Measurements from ENCODE around the gene FAM186B.
A peak's percentile ranks its signal among the peaks of the same experiment; 100 is the strongest.

Gene FAM186B

DNA sequence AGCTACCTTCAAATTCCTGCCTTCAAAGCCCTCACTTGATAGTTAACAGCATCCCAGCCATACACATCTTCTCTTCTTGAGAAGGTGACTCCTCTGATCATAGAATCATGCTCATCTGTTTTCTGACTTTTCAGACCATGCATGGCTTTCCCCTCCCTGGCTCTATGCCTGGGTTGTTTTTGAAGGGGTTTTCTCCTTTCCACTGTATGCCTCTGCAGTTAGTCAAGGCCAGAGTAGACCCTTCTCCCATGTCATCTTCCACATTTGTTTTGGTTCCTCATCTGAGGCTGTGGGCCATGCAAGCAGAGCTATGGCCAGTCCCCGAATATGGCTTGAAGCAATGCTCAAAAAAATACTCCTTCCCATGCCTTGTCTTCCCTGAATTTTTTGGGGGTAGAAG lies 23.2 kb downstream of the FAM186B start:
- DNase-seq (ENCODE audit: extremely low spot score): peak; percentile 40
- CTCF ChIA-PET: interaction anchor here (1.3 to 8.4 kb wide), 17 partner anchors 11 to 293 kb away, joined by 3 to 113 read pairs (median 14); partner anchors contain the start of genes DNAJC22, FAM186B, PRPF40B and TMBIM6
- POLR2A ChIA-PET: interaction anchor here (0.9 kb wide), 1 partner anchor 215 kb away, joined by 5 read pairs; the partner anchor contains the start of gene SPATS2

GRCh38 chr12:49580572-49581535 lies 24.6 kb downstream of the FAM186B start:
- DNase-seq (ENCODE audit: extremely low spot score): peak; percentile 79
- POLR2A ChIA-PET: interaction anchor here (0.6 to 1.8 kb wide), 4 partner anchors 8 to 41 kb away, joined by 3 to 4 read pairs (median 3); no protein-coding TSS in a partner anchor
- CTCF ChIA-PET: interaction anchor here (0.6 to 8.4 kb wide), 58 partner anchors 9 to 312 kb away, joined by 3 to 113 read pairs (median 4); partner anchors contain the start of genes DNAJC22, FAM186B, KCNH3 and PRPF40B
- TF ChIP-seq CTCF (IDR thresholded peaks at IDR 0.05; ENCODE audit: control extremely low read depth, extremely low read depth, low read depth, missing control alignments): peak; percentile 91

More for the DNA sequence above, 23.2 kb downstream of the FAM186B start:
- TF ChIP-seq CTCF (IDR thresholded peaks at IDR 0.05; ENCODE audit: control extremely low read depth, extremely low read depth, low read depth, missing control alignments): no peak

- ChIA-PET POLR2A (no interaction called here), CTCF (interaction anchor here (2.9 to 8.4 kb wide), 10 partner anchors 8 to 232 kb away, joined by 10 to 113 read pairs (median 34); partner anchors contain the start of genes DNAJC22 and FAM186B)
- DNase-seq (ENCODE audit: extremely low spot score): no peak
- TF ChIP-seq CTCF (IDR thresholded peaks at IDR 0.05; ENCODE audit: control extremely low read depth, extremely low read depth, low read depth, missing control alignments): no peak
These were observed 26.8 kb downstream of the FAM186B start for GRCh38 chr12:49578471-49579112.

GRCh38 chr12:49577589-49578315 lies 27.7 kb downstream of the FAM186B start:
- ChIA-PET POLR2A (no interaction called here), CTCF (interaction anchor here (1.3 to 8.4 kb wide), 6 partner anchors 24 to 234 kb away, joined by 3 to 113 read pairs (median 34); partner anchors contain the start of genes DNAJC22 and FAM186B)
- no peak for DNase-seq (ENCODE audit: extremely low spot score)
- no peak for TF ChIP-seq CTCF (IDR thresholded peaks at IDR 0.05; ENCODE audit: control extremely low read depth, extremely low read depth, low read depth, missing control alignments)

DNA sequence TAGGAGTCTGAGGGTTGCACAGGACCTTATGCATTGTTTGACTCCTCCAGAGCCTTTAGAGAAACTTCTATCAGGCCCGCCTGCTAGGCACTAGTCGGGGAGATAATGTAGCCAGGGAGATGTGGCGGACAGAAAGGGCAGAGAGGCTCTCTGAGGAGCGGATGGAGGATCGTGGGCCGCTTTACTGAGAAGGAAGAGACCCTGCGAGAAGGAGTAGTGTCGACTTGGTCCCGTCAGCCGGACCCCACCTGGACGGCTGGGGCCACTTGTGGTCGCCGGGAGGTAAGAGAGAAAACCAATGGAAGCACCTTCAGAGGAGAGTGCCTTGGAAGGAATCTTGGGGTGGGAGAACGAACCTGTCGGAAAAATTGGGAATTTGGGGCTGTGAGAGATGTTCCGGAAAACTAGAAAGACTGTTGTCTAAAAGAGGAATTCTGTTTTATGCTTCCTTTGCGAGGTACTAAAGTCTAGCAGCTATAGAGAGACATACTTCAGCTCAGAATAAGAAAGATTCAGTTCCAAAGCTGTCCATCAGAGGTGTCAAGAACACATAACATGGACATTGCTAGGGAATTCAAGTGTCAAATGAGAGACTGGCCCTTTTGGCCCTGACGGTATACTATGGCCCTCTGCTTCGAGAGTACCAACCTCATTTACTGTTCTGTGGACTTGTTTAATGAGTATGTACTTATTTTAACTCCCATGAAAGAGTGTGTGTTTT lies 36.8 kb downstream of the FAM186B start:
- ChIA-PET CTCF (interaction anchor here (5.2 kb wide), 1 partner anchor 13 kb away, joined by 55 read pairs; no protein-coding TSS in a partner anchor), POLR2A (interaction anchor here (0.6 kb wide), 1 partner anchor 511 kb away, joined by 3 read pairs; no protein-coding TSS in a partner anchor)
- TF ChIP-seq CTCF (IDR thresholded peaks at IDR 0.05; ENCODE audit: control extremely low read depth, extremely low read depth, low read depth, missing control alignments): no peak
- no peak for DNase-seq (ENCODE audit: extremely low spot score)
